ENCODE measurements around the gene LNPEP.

The LNPEP gene

GRCh38 chr5:97009212-97009898, 73.5 kb downstream of the LNPEP start:
- Histone ChIP-seq H3K36me3 (ENCODE audit: control insufficient read depth, low read depth, low read length) (no peaks in the 10 kb centered on the region), H3K27me3 (ENCODE audit: control insufficient read depth, insufficient read depth, low read length) (no peaks in the 10 kb centered on the region), H3K9ac (ENCODE audit: low read length) (no peak overlapping the region), H3K4me1 (ENCODE audit: control insufficient read depth, low read depth, low read length) (no peaks in the 10 kb centered on the region), H3K9me3 (ENCODE audit: control insufficient read depth, low read depth, low read length) (no peaks in the 10 kb centered on the region), H3K4me3 (ENCODE audit: low read length) (no peak overlapping the region), H3K27ac (ENCODE audit: low read length) (no peak overlapping the region)

- Histone ChIP-seq H3K4me1 (ENCODE audit: control insufficient read depth, low read depth, low read length) (peaks cover 2% of the 10 kb centered on the region), H3K27me3 (ENCODE audit: control insufficient read depth, insufficient read depth, low read length) (no peaks in the 10 kb centered on the region), H3K36me3 (ENCODE audit: control insufficient read depth, low read depth, low read length) (no peaks in the 10 kb centered on the region), H3K27ac (ENCODE audit: low read length) (no peak overlapping the region), H3K9me3 (ENCODE audit: control insufficient read depth, low read depth, low read length) (no peaks in the 10 kb centered on the region), H3K9ac (ENCODE audit: low read length) (no peak overlapping the region), H3K4me3 (ENCODE audit: low read length) (no peak overlapping the region)
Observed at GRCh38 chr5:97009921-97010320, 74.0 kb downstream of the LNPEP start.

- Histone ChIP-seq H3K4me3 (ENCODE audit: low read length) (no peak overlapping the region), H3K9me3 (ENCODE audit: control insufficient read depth, low read depth, low read length) (no peaks in the 10 kb centered on the region), H3K9ac (ENCODE audit: low read length) (no peak overlapping the region), H3K27ac (ENCODE audit: low read length) (no peak overlapping the region), H3K27me3 (ENCODE audit: control insufficient read depth, insufficient read depth, low read length) (no peaks in the 10 kb centered on the region), H3K36me3 (ENCODE audit: control insufficient read depth, low read depth, low read length) (no peaks in the 10 kb centered on the region), H3K4me1 (ENCODE audit: control insufficient read depth, low read depth, low read length) (peaks cover 3% of the 10 kb centered on the region)
Observed at GRCh38 chr5:97010606-97011005, 74.7 kb downstream of the LNPEP start.

GRCh38 chr5:97011567-97011966, 75.7 kb downstream of the LNPEP start:
- Histone ChIP-seq H3K27me3 (ENCODE audit: control insufficient read depth, insufficient read depth, low read length) (no peaks in the 10 kb centered on the region), H3K36me3 (ENCODE audit: control insufficient read depth, low read depth, low read length) (no peaks in the 10 kb centered on the region), H3K9me3 (ENCODE audit: control insufficient read depth, low read depth, low read length) (no peaks in the 10 kb centered on the region), H3K27ac (ENCODE audit: low read length) (no peak overlapping the region), H3K4me3 (ENCODE audit: low read length) (no peak overlapping the region), H3K4me1 (ENCODE audit: control insufficient read depth, low read depth, low read length) (peaks cover 3% of the 10 kb centered on the region), H3K9ac (ENCODE audit: low read length) (no peak overlapping the region)

GRCh38 chr5:97019435-97020117, 83.7 kb downstream of the LNPEP start:
- no peaks in the 10 kb centered on the region for H3K27me3 ChIP-seq (ENCODE audit: control insufficient read depth, insufficient read depth, low read length)
- H3K9me3 ChIP-seq (ENCODE audit: control insufficient read depth, low read depth, low read length): no peaks in the 10 kb centered on the region
- peaks cover 6% of the 10 kb centered on the region for H3K4me1 ChIP-seq (ENCODE audit: control insufficient read depth, low read depth, low read length)
- no peak overlapping the region for H3K4me3 ChIP-seq (ENCODE audit: low read length)
- no peaks in the 10 kb centered on the region for H3K36me3 ChIP-seq (ENCODE audit: control insufficient read depth, low read depth, low read length)
- H3K27ac ChIP-seq (ENCODE audit: low read length): no peak overlapping the region
- H3K9ac ChIP-seq (ENCODE audit: low read length): no peak overlapping the region

- Histone ChIP-seq H3K9ac (ENCODE audit: low read length) (no peak overlapping the region), H3K27me3 (ENCODE audit: control insufficient read depth, insufficient read depth, low read length) (no peaks in the 10 kb centered on the region), H3K9me3 (ENCODE audit: control insufficient read depth, low read depth, low read length) (no peaks in the 10 kb centered on the region), H3K4me1 (ENCODE audit: control insufficient read depth, low read depth, low read length) (peaks cover 3% of the 10 kb centered on the region), H3K4me3 (ENCODE audit: low read length) (no peak overlapping the region), H3K27ac (ENCODE audit: low read length) (no peak overlapping the region), H3K36me3 (ENCODE audit: control insufficient read depth, low read depth, low read length) (no peaks in the 10 kb centered on the region)
Observed at GRCh38 chr5:97021416-97021815, 85.5 kb downstream of the LNPEP start.

GRCh38 chr5:97022898-97023297, 87.0 kb downstream of the LNPEP start:
- Histone ChIP-seq H3K4me3 (ENCODE audit: low read length) (no peak overlapping the region), H3K27me3 (ENCODE audit: control insufficient read depth, insufficient read depth, low read length) (no peaks in the 10 kb centered on the region), H3K36me3 (ENCODE audit: control insufficient read depth, low read depth, low read length) (no peaks in the 10 kb centered on the region), H3K9ac (ENCODE audit: low read length) (no peak overlapping the region), H3K9me3 (ENCODE audit: control insufficient read depth, low read depth, low read length) (no peaks in the 10 kb centered on the region), H3K27ac (ENCODE audit: low read length) (no peak overlapping the region), H3K4me1 (ENCODE audit: control insufficient read depth, low read depth, low read length) (peaks cover 3% of the 10 kb centered on the region)

- no peak overlapping the region for H3K27ac ChIP-seq (ENCODE audit: low read length)
- H3K27me3 ChIP-seq (ENCODE audit: control insufficient read depth, insufficient read depth, low read length): no peaks in the 10 kb centered on the region
- no peaks in the 10 kb centered on the region for H3K9me3 ChIP-seq (ENCODE audit: control insufficient read depth, low read depth, low read length)
- H3K4me3 ChIP-seq (ENCODE audit: low read length): no peak overlapping the region
- no peaks in the 10 kb centered on the region for H3K4me1 ChIP-seq (ENCODE audit: control insufficient read depth, low read depth, low read length)
- H3K9ac ChIP-seq (ENCODE audit: low read length): no peak overlapping the region
- H3K36me3 ChIP-seq (ENCODE audit: control insufficient read depth, low read depth, low read length): no peaks in the 10 kb centered on the region
Observed at GRCh38 chr5:97026721-97027120, 90.8 kb downstream of the LNPEP start.

- Histone ChIP-seq H3K4me3 (ENCODE audit: low read length) (no peak overlapping the region), H3K9me3 (ENCODE audit: control insufficient read depth, low read depth, low read length) (no peaks in the 10 kb centered on the region)
Observed at GRCh38 chr5:97037819-97038218, 101.9 kb downstream of the LNPEP start.

GRCh38 chr5:97041239-97041638, 105.4 kb downstream of the LNPEP start:
- Histone ChIP-seq H3K27me3 (ENCODE audit: control insufficient read depth, insufficient read depth, low read length) (no peaks in the 10 kb centered on the region), H3K36me3 (ENCODE audit: control insufficient read depth, low read depth, low read length) (no peaks in the 10 kb centered on the region), H3K4me1 (ENCODE audit: control insufficient read depth, low read depth, low read length) (peaks cover 3% of the 10 kb centered on the region), H3K27ac (ENCODE audit: low read length) (no peak overlapping the region), H3K9me3 (ENCODE audit: control insufficient read depth, low read depth, low read length) (no peaks in the 10 kb centered on the region), H3K4me3 (ENCODE audit: low read length) (no peak overlapping the region), H3K9ac (ENCODE audit: low read length) (no peak overlapping the region)

More at GRCh38 chr5:97037819-97038218, 101.9 kb downstream of the LNPEP start:
- Histone ChIP-seq H3K4me1 (ENCODE audit: control insufficient read depth, low read depth, low read length) (no peaks in the 10 kb centered on the region), H3K27me3 (ENCODE audit: control insufficient read depth, insufficient read depth, low read length) (no peaks in the 10 kb centered on the region), H3K27ac (ENCODE audit: low read length) (no peak overlapping the region), H3K9ac (ENCODE audit: low read length) (no peak overlapping the region), H3K36me3 (ENCODE audit: control insufficient read depth, low read depth, low read length) (no peaks in the 10 kb centered on the region)

GRCh38 chr5:97042996-97043395, 107.1 kb downstream of the LNPEP start:
- Histone ChIP-seq H3K36me3 (ENCODE audit: control insufficient read depth, low read depth, low read length) (no peaks in the 10 kb centered on the region), H3K27ac (ENCODE audit: low read length) (no peak overlapping the region), H3K9me3 (ENCODE audit: control insufficient read depth, low read depth, low read length) (no peaks in the 10 kb centered on the region), H3K27me3 (ENCODE audit: control insufficient read depth, insufficient read depth, low read length) (no peaks in the 10 kb centered on the region), H3K4me3 (ENCODE audit: low read length) (no peak overlapping the region), H3K4me1 (ENCODE audit: control insufficient read depth, low read depth, low read length) (peaks cover 3% of the 10 kb centered on the region), H3K9ac (ENCODE audit: low read length) (no peak overlapping the region)

- no peaks in the 10 kb centered on the region for H3K9me3 ChIP-seq (ENCODE audit: control insufficient read depth, low read depth, low read length)
- H3K9ac ChIP-seq (ENCODE audit: low read length): no peak overlapping the region
- no peaks in the 10 kb centered on the region for H3K27me3 ChIP-seq (ENCODE audit: control insufficient read depth, insufficient read depth, low read length)
- H3K4me3 ChIP-seq (ENCODE audit: low read length): no peak overlapping the region
- no peak overlapping the region for H3K27ac ChIP-seq (ENCODE audit: low read length)
- H3K4me1 ChIP-seq (ENCODE audit: control insufficient read depth, low read depth, low read length): peaks cover 3% of the 10 kb centered on the region
- H3K36me3 ChIP-seq (ENCODE audit: control insufficient read depth, low read depth, low read length): no peaks in the 10 kb centered on the region
Observed at GRCh38 chr5:97043511-97043910, 107.6 kb downstream of the LNPEP start.

Data from iPS-18a (cell line).